OCI-LY7 (cell line): Measurements from ENCODE around the gene CFAP97. TPM values are rescaled to one million over a fixed set of nuclear protein-coding genes. Genes with fewer than 3 reads are reported as not detected.
A peak's percentile ranks its signal among the peaks of the same experiment; 100 is the strongest.

Experiments used
- BruUV-seq: library from RNA; stranded (reverse); fragments of 400-500 nt; replicated peaks from 2 replicates; lab custom pipeline; 2021; lab: Mats Ljungman, UMichigan
- CTCF ChIA-PET: fragments of 300-600 bp; sonication (Branson Sonifier 250); formaldehyde crosslinking; loops from one replicate; lab custom pipeline; 2022; ENCODE audit warnings: antibody characterized with exemption; ENCODE audit not compliant: unreplicated experiment; lab: Charles Lee
- POLR2A ChIA-PET: fragments of 300-600 bp; sonication (Branson Sonifier 250); formaldehyde crosslinking; loops from one replicate; lab custom pipeline; 2022; ENCODE audit warnings: antibody characterized with exemption; lab: Charles Lee
- DNase-seq: peaks from one replicate; pipeline ENCODE4 v3.0.0-alpha.2; 2015; ENCODE audit warnings: low spot score
- H2AFZ ChIP-seq: fragments of 200-600 bp; sonication (generic), shearing (Covaris generic); 2 replicates; pipeline ENCODE4 v1.6.1; 2014; ENCODE audit warnings: mild to moderate bottlenecking, antibody characterized with exemption, low read length, moderate library complexity
- H3K27ac ChIP-seq: fragments of 200-600 bp; sonication (generic); 2 replicates; pipeline ENCODE4 v1.5.1; 2014; ENCODE audit warnings: mixed run types, low read depth, mild to moderate bottlenecking, moderate library complexity, low read length, inconsistent platforms; ENCODE audit not compliant: poor library complexity, severe bottlenecking
- H3K36me3 ChIP-seq: fragments of 200-600 bp; sonication (generic); 2 replicates; pipeline ENCODE4 v1.6.1; 2014; ENCODE audit warnings: mild to moderate bottlenecking, antibody characterized with exemption, low read length, moderate library complexity, mixed read lengths; ENCODE audit not compliant: insufficient read depth
- H3K4me1 ChIP-seq: fragments of 200-600 bp; sonication (generic); 2 replicates; pipeline ENCODE4 v1.5.1; 2014; ENCODE audit warnings: mild to moderate bottlenecking, low read length; ENCODE audit not compliant: insufficient read depth, poor library complexity, severe bottlenecking
- H3K4me2 ChIP-seq: fragments of 200-600 bp; sonication (generic); 2 replicates; pipeline ENCODE4 v1.6.1; 2014; ENCODE audit warnings: mild to moderate bottlenecking, low read length
- H3K4me3 ChIP-seq: fragments of 200-600 bp; sonication (generic); 2 replicates; pipeline ENCODE4 v1.5.1; 2014; ENCODE audit warnings: mild to moderate bottlenecking, low read depth, low read length; ENCODE audit not compliant: poor library complexity, severe bottlenecking
- H3K79me2 ChIP-seq: fragments of 200-600 bp; sonication (generic); 2 replicates; pipeline ENCODE4 v1.6.1; 2016; ENCODE audit warnings: low read depth, mild to moderate bottlenecking, low read length, moderate library complexity, mixed read lengths; ENCODE audit not compliant: insufficient read depth
- H3K9me2 ChIP-seq: fragments of 200-600 bp; sonication (generic); 2 replicates; pipeline ENCODE4 v1.6.1; 2016; ENCODE audit warnings: mild to moderate bottlenecking, low read length, mixed read lengths; ENCODE audit not compliant: insufficient read depth
- H3K9me3 ChIP-seq: fragments of 200-600 bp; sonication (generic); 2 replicates; pipeline ENCODE4 v1.6.1; 2014; ENCODE audit warnings: mild to moderate bottlenecking, mixed run types, low read length, mixed read lengths
- H4K20me1 ChIP-seq: fragments of 200-600 bp; sonication (generic); 2 replicates; pipeline ENCODE4 v1.6.1; 2014; ENCODE audit warnings: mild to moderate bottlenecking, antibody characterized with exemption, low read length, moderate library complexity, mixed read lengths; ENCODE audit not compliant: insufficient read depth
- EZH2phosphoT487 ChIP-seq: fragments of 200-600 bp; sonication (generic); IDR thresholded peaks from 2 replicates; pipeline ENCODE4 v1.6.1; 2018; ENCODE audit warnings: low read depth, borderline replicate concordance, mild to moderate bottlenecking, mixed run types, antibody characterized with exemption, low read length, moderate library complexity, mixed read lengths
- intact Hi-C: fragments of 100-400 bp; cut with micrococcal nuclease; formaldehyde crosslinking; loops from one replicate; pipeline ENCODE4 v1.10.0; 2022; ENCODE audit not compliant: unreplicated experiment
- total RNA-seq, 2 experiments: library from RNA; depleted of rRNA in 1 of 2; stranded (reverse); fragments of >200 nt in 1 of 2; shearing (Covaris generic) in 1 of 2; gene quantifications; 2 replicates each; pipeline ENCODE4 v1.2.3, GENCODE V29; 2014 to 2022
- TF ChIP-seq, protein P1 (sequence below): fragments of 200-600 bp; sonication (generic); conservative IDR thresholded peaks from 2 replicates; pipeline ENCODE4 v1.5.1; 2014; ENCODE audit warnings: mild to moderate bottlenecking, antibody characterized with exemption, low read length, moderate library complexity, mixed read lengths

Gene CFAP97
- total RNA-seq, 2 experiments from 2014 or later, result 22.7 to 57.3 TPM

- TF ChIP-seq, protein P1, sequence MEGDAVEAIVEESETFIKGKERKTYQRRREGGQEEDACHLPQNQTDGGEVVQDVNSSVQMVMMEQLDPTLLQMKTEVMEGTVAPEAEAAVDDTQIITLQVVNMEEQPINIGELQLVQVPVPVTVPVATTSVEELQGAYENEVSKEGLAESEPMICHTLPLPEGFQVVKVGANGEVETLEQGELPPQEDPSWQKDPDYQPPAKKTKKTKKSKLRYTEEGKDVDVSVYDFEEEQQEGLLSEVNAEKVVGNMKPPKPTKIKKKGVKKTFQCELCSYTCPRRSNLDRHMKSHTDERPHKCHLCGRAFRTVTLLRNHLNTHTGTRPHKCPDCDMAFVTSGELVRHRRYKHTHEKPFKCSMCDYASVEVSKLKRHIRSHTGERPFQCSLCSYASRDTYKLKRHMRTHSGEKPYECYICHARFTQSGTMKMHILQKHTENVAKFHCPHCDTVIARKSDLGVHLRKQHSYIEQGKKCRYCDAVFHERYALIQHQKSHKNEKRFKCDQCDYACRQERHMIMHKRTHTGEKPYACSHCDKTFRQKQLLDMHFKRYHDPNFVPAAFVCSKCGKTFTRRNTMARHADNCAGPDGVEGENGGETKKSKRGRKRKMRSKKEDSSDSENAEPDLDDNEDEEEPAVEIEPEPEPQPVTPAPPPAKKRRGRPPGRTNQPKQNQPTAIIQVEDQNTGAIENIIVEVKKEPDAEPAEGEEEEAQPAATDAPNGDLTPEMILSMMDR, result peak; percentile 10; the same call in 1 of the 2 replicates
- TF ChIP-seq EZH2phosphoT487, result no peak
- Histone ChIP-seq H2AFZ (no peak overlapping the region), H3K9me2 (no peaks in the 10 kb centered on the region), H3K27ac (no peak overlapping the region), H3K36me3 (peaks cover 15% of the 10 kb centered on the region), H3K4me2 (no peak overlapping the region), H3K4me1 (peaks cover 9% of the 10 kb centered on the region), H3K4me3 (no peak overlapping the region), H3K79me2 (peaks cover 63% of the 10 kb centered on the region), H4K20me1 (no peaks in the 10 kb centered on the region; the same call in 1 of the 2 replicates), H3K9me3 (no peaks in the 10 kb centered on the region)
- no TSS peak for BruUV-seq
- intact Hi-C loops, result no loop called here
- CTCF ChIA-PET, result no interaction called here
- POLR2A ChIA-PET, result no interaction called here
- no peak for DNase-seq
Measured at GRCh38 chr4:185224597-185224996, 20.8 kb upstream of the CFAP97 start.

DNA sequence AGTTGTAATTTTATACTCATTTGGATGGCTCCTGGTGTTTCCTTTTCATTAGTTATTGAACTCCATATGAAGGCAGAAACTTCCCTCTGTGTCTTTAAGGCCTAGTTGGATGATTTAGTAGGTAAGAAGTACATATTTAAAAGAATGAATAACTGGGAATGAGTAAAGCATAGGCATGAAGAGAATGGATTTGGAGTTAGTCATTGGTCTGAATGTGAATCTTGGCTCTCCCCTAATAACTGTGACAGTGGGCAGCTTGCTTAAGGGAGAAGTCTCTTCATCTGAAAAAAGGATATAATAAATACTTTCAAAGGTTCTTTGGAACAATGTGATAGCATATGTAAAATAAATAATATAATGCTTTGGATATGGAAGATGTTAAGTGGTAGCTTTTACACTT is 18.8 kb upstream of the CFAP97 start:
- Histone ChIP-seq H3K4me1 (peaks cover 29% of the 10 kb centered on the region), H3K4me3 (no peak overlapping the region), H3K79me2 (peaks cover 76% of the 10 kb centered on the region), H3K9me2 (no peaks in the 10 kb centered on the region), H3K9me3 (no peaks in the 10 kb centered on the region), H4K20me1 (no peaks in the 10 kb centered on the region), H3K27ac (no peak overlapping the region), H2AFZ (no peak overlapping the region), H3K36me3 (peaks cover 15% of the 10 kb centered on the region), H3K4me2 (no peak overlapping the region)
- CTCF ChIA-PET, result interaction anchor here (0.6 kb wide), 1 partner anchor 406 kb away, joined by 3 read pairs; no protein-coding TSS in a partner anchor
- DNase-seq, result no peak
- POLR2A ChIA-PET, result interaction anchor here (1.0 kb wide), 1 partner anchor 20 kb away, joined by 4 read pairs; no protein-coding TSS in a partner anchor
- no TSS peak for BruUV-seq
- intact Hi-C loops, result no loop called here
- TF ChIP-seq EZH2phosphoT487, result no peak
- TF ChIP-seq, protein P1, result no peak

- BruUV-seq, result no TSS peak
- no peak overlapping the region for H3K4me3 ChIP-seq
Measured at GRCh38 chr4:185221912-185222311, 18.1 kb upstream of the CFAP97 start.

More at GRCh38 chr4:185221912-185222311, 18.1 kb upstream of the CFAP97 start:
- peaks cover 15% of the 10 kb centered on the region for H3K36me3 ChIP-seq
- no peak overlapping the region for H2AFZ ChIP-seq
- no peaks in the 10 kb centered on the region for H3K9me3 ChIP-seq
- intact Hi-C loops, result no loop called here
- no peak for TF ChIP-seq EZH2phosphoT487
- no peak for DNase-seq
- H3K4me2 ChIP-seq, result no peak overlapping the region
- no peaks in the 10 kb centered on the region for H4K20me1 ChIP-seq
- peaks cover 36% of the 10 kb centered on the region for H3K4me1 ChIP-seq
- H3K9me2 ChIP-seq, result no peaks in the 10 kb centered on the region
- no peak overlapping the region for H3K27ac ChIP-seq
- peaks cover 76% of the 10 kb centered on the region for H3K79me2 ChIP-seq
- ChIA-PET POLR2A (interaction anchor here (0.5 to 1.1 kb wide), 6 partner anchors 9 to 74 kb away, joined by 3 read pairs; no protein-coding TSS in a partner anchor), CTCF (no interaction called here)
